CD4-positive, alpha-beta T cell treated with Interleukin-10 for 1 hour (primary cell): Measurements from ENCODE around the gene IL6R.

Source experiments
- DNase-seq: peaks from one replicate; pipeline ENCODE4 v3.0.0-alpha.2; 2020

Gene IL6R

DNA sequence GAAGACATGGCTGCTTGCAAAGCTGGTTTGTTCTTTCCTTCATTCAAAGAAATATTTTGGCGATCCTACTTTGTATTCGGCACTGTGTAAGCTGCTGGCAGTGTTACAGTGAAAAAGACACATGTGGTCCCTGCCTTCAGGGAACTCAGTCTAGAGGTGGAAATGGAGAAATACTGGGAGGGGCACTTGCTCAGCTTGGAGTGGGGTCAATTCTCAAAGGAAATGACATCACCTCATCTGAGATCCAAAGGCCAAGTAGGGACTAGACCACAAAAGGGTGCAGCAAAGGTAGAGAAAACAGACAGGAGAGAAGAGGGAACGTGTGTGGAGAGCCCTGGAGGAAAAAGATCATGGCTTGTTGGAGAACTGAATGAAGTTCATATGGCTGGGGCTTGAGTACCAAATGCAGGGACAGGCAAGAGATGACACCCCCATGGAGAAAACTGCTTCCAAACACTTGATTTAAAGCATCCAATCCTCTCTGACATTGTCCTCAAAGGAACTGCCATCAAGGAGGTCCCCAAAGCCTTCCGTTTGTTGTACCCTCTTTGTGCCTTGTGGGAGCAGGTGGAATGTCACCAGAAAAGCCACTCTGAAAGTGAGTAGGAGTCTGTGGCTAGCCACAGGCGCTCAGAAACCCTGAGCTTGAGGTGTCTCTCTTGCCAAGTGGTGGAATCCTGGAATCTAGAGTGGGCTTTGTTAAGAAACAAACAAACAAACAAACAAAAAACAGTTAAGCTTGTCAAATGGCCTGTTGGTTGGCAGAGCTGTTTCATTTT, 48.6 kb downstream of the IL6R start:
- DNase-seq = no peak

DNA sequence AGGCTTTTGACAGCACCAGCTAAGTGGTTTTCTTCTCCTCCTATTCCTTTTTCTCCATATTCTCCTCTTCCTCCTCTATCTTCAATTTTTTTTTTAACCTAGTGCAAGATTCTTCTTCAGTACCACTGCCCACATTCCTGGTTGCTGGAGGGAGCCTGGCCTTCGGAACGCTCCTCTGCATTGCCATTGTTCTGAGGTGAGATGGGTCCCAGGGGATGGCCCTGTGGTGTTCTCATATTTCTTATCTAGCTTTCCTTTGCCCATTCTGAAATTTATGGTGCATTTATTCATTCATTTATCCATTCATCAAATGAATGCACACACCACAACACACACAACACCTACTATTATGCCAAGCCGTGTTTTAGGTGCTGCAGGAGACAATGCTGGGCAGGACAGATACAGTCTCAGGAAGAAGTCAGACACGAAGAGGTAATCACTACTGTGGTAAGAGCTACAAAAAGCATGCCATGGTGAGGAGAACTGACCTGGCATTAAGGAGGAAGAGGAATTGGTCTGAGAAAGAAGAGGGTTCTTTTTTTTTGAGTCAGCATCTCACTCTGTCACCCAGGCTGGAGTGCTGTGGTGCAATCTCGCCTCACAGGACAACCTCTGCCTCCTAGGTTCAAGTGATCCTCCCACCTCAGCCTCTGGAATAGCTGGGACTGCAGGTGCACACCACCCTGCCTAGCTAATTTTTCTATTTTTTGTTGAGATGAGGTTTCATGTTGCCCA, 49.4 kb downstream of the IL6R start:
- DNase-seq = no peak

DNA sequence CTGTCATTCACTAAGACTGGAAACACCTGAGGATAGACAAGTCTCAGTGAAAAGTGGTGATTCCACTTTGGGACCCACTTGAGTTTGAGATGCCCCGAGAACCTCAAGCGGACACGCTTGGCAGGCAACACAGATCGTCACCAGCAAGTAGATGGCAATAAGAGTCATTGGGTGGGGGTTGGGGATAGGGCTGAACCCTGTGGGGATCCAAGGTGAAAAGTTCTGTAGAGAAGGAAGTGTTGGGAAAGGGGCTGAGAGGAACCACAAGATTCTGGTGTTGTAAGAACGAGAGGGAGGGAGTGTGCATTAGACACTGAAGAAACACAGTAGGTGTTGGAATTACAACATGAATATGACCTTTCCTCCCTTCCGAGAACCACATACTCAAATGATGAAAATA, 51.5 kb downstream of the IL6R start:
- no peak for DNase-seq

DNA sequence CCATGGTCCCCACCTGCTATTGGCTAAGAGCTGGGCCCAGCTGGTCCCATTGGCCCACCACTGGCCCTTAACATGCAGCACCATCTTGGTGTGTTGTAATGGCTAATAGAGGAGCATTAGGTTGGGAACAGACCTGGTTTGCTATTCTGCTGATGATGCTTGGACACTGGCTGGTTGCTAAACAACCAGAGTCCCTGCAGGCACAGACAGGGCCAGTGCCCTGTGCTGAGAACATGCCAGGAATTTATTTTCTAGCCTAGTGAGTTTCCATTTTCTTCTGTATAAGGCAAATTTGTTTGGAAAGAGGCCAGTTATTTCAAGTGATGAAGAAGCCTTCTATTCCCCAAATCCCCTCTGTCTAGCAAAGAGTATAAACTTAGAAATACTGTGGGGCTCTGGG, 53.9 kb downstream of the IL6R start:
- no peak for DNase-seq

DNA sequence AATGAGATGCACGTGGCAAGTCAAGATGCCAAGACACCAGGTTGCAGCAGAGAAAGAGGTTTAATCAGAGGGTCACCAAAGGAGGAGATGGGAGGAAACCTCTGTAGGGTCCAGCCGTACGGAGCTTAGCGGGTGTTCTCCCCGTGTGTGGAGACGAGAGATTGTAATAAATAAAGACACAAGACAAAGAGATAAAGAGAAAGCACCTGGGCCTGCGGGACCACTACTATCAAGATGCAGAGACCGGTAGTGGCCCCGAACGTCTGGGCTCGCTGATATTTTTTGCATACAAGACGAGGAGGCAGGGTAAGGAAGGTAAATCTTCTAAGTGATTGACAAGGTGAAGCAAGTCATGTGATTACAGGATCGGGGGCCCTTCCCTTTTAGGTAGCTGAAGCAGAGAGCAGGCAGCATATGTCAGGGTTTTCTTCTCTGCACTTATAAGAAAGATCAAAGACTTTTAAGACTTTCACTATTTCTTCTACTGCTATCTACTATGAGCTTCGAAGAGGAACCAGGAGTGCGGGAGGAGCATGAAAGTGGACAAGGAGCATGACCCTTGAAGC, 55.6 kb downstream of the IL6R start:
- DNase-seq = no peak

DNA sequence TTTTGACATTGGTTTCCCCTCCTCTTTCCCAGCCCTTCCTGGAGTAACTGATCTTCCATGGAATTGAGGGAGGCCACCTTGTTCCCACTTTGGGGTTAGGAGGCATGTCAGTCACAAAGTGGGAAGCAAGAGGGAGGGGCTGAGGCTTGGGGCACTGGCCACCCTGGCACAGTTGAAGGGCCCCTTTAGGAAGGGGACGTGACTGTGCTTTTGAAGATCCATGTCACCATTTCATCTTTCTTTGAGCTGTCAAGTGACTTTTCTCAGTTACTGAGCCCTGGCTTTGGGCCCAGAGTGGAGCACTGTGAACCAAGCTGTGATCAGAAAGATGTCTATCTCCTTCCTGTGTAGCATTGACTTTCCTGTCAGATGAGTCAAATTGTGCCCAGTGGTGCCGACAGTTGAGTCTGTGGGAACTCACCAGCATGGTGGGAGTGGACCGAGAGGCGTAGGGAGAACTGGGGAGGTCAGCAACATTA, 58.4 kb downstream of the IL6R start:
- DNase-seq = peak; percentile 77

DNA sequence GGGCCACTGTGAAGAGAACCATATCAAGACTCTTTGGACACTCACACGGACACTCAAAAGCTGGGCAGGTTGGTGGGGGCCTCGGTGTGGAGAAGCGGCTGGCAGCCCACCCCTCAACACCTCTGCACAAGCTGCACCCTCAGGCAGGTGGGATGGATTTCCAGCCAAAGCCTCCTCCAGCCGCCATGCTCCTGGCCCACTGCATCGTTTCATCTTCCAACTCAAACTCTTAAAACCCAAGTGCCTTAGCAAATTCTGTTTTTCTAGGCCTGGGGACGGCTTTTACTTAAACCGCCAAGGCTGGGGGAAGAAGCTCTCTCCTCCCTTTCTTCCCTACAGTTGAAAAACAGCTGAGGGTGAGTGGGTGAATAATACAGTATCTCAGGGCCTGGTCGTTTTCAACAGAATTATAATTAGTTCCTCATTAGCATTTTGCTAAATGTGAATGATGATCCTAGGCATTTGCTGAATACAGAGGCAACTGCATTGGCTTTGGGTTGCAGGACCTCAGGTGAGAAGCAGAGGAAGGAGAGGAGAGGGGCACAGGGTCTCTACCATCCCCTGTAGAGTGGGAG, 60.6 kb downstream of the IL6R start:
- DNase-seq = no peak

DNA sequence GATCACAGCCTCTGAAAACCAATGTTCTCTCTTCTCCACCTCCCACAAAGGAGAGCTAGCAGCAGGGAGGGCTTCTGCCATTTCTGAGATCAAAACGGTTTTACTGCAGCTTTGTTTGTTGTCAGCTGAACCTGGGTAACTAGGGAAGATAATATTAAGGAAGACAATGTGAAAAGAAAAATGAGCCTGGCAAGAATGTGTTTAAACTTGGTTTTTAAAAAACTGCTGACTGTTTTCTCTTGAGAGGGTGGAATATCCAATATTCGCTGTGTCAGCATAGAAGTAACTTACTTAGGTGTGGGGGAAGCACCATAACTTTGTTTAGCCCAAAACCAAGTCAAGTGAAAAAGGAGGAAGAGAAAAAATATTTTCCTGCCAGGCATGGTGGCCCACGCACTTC, 61.1 kb downstream of the IL6R start:
- peak; percentile 10 for DNase-seq

DNA sequence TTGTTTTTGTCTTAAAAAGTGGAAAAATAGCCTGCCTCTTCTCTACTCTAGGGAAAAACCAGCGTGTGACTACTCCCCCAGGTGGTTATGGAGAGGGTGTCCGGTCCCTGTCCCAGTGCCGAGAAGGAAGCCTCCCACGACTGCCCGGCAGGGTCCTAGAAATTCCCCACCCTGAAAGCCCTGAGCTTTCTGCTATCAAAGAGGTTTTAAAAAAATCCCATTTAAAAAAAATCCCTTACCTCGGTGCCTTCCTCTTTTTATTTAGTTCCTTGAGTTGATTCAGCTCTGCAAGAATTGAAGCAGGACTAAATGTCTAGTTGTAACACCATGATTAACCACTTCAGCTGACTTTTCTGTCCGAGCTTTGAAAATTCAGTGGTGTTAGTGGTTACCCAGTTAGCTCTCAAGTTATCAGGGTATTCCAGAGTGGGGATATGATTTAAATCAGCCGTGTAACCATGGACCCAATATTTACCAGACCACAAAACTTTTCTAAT, 61.8 kb downstream of the IL6R start:
- no peak for DNase-seq

DNA sequence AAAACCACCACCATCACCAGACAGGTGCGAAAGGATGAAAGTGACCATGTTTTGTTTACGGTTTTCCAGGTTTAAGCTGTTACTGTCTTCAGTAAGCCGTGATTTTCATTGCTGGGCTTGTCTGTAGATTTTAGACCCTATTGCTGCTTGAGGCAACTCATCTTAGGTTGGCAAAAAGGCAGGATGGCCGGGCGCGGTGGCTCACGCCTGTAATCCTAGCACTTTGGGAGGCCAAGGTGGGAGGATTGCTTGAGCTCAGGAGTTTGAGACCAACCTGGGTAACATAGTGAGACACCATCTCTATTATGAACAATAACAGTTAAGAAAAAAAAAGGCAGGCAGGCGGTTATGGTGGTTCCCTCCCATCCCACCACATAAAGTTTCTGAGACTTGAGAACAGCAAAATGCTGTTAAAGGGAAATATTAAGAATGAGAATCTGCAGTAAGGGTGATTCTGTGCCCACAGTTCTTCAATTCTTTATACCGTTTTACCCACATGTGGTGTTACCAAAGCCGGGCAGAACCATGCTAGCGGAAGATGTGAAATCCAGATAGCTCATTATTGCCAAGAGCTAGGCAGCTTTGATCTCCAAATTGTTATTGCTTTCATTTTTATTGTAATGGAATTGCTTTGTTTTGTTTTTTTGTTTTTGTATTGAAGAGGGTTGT, 62.4 kb downstream of the IL6R start:
- DNase-seq = peak; percentile 38

DNA sequence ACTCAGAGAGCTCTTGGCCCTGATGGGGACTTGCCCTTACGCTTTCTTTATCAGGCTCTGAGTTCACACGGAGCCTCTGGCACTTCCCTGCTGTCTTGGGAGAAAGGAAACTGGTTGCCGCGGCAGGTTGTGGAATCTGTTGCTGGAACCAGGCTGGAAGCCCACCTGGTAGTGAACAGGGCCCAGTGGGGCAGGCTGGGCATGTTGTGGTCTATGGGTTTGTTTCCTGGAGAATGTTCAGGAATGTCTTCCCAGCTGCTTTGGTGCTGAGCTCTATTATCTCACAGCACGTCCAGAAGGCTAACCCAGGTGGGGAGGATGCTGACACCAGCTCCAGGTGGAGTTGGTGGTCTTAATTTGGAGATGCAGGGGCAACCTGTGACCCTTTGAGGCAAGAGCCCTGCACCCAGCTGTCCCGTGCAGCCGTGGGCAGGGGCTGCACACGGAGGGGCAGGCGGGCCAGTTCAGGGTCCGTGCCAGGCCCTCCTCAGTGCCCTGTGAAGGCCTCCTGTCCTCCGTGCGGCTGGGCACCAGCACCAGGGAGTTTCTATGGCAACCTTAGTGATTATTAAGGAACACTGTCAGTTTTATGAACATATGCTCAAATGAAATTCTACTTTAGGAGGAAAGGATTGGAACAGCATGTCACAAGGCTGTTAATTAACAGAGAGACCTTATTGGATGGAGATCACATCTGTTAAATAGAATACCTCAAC, 63.5 kb downstream of the IL6R start:
- DNase-seq = no peak

DNA sequence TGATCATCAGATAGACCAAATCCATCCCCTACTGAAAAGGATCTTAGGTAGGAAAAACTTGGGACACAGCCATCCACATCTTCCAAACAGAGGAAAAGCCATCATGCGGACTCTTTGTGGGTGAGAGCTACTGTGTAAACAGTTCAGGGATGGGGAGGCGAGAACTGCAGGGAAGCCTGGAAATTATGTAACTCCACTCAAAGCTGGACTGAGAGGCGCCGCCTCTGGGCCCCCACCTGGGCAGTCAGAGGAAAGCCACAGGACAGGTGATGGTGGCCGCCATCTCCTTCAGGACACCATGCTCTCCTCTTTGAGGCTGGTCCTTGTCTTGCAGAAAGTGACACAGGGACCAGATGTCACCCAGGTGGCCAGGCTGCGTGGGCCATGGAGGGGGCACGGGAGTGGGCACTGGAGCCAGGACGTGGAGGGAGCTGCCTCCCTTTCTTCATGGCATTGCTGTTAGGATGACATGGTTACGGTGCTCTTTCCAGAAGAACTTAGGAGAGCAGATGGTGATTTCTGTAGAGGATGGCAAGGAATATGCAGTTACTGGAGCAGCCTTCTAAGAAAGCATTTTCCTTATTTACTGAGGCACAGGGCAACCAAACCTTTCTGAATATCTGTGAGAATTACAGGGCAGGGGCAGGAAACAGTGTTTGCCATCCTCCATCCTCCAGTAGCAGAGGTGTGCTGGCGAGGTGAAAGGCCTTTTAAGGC, 64.9 kb downstream of the IL6R start:
- DNase-seq = no peak

DNA sequence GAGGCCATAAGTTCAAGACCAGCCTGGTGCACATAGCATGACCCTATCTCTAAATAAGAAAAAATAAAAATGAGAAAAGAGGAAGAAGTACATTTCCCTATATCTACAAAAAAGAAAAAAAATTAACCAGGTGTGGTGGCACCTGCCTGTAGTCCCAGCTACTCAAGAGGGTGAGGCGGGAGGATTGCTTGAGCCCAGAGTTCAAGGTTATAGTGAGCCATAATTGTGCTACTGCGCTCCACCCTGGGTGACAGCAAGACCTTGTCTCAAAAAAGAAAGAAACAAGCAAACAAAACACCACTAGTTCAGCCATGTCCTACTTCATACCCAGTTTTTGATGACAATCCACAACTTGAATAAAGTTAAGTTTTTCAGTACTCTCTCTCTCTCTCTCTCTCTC, 66.2 kb downstream of the IL6R start:
- DNase-seq = no peak

DNA sequence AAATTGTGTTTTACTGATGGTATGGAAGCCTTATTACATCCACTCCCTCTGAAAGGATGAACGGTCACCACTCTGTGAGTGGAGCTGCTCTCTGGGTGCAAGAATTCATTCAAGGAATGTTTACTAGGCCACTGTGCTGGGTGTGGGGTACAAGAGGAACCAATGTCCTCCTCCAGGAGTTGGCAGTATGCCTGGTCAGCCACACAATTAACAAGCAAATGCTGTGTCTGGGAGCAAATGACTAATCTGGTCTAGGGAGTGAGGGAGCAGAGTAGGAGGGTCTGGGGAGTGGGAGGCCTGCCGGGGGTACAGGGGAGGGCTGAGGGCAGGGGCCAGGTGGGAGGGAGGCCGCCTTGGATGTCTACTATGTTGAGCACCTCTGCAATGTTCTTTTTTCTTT, 69.7 kb downstream of the IL6R start:
- no peak for DNase-seq

DNA sequence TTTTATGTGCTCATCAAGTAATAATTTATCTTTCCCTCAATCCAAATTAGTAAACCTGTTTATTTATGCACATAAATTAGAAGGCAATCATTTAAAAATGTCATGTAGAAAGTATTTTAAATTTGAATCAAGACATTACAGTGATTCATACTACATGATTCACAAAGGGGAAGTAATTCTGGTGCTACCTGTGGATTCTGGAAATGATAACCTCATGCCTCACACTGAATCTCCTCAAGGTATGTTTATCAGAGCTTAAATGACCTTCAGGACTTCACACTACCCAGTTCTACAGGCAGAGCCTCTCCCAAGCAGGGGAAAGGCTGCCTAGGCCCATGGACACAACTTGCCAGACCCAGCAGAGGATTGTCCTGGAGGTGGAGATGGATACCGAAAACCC, 71.6 kb downstream of the IL6R start:
- no peak for DNase-seq

DNA sequence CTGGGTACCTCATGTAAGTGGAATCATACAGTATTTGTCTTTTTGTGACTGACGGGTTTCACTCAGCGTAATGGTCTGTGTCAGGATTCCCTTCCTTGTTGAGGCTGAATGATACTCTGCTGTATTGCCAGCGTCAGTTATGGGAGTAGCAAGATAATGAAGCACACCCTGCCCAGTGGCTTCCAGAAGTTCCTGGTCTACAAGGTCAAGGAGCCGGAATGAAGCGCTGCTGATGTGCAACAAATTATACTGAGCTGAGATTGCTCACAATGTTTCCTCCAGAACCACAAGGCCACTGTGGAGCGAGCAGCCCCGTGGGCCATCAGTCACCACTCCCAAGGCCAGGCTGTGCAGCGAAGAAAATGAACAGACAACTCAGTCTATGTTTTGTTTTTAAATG, 72.9 kb downstream of the IL6R start:
- DNase-seq = no peak

DNA sequence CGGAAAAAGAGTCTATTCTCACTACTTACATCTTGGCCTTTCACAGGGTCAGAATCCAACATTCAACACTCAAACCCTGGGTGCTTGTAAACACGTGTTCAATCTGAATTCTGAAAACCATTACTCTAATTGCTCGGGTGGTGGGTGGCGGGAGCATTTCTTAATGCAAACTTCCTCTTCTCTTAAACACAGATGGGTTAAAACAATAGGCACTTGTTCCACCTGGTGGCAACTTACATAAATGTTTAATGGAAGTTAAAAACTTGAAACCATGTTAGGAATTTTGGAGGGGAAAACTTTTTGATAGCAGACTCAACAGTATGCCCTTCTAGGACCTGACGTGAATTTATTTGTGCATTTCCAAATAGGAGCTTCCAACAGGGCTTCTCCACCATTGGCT, 73.5 kb downstream of the IL6R start:
- DNase-seq = peak; percentile 36

DNA sequence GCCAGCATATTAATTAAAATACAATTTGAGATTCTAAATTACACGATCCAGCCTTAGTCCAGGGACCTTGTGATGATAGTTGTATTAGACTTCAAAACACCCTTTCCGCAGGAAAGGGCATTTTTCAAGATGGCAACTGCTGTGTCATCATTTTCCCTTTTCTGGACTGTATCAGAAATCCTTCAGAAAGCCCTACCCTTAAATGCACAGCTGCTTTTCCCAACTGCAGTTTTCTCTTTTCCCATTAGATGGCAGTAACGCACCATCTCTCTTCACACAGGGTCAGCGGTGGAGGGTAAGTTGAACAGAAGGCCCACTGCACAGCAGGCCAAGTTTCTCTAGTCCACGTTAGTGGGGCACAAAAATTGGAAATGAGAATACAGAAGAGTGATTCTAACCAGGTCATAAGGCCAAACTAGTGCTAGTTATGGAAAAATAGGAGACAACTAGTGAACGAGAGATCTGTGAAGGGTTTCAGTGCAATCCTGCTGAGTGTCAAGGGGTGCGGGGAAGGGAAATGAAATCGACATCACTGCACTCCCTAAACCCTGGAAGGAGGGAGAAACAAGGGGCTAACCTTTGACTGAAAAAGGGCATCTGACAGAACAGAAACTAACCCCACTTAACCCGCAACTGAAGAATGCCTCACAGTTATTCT, 74.8 kb downstream of the IL6R start:
- peak; percentile 83 for DNase-seq

DNA sequence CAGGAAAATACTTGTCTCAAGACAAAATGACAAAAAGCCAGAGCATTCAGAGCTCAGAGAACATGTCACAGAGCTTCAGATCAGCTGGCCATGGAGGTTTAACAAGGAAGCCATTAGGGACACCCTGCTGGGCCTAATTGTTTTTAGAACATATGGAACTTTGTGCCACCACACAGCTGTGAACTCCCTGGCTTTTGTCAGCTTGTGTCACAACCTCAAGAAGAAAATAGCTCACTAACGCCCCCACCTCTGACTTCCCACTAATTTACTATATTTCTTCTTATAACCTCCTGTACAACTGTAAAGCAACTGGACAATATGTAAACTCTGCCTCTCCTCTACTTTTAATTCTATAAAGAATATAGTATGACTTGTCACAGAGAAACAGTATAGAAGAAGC, 75.9 kb downstream of the IL6R start:
- DNase-seq = no peak

DNA sequence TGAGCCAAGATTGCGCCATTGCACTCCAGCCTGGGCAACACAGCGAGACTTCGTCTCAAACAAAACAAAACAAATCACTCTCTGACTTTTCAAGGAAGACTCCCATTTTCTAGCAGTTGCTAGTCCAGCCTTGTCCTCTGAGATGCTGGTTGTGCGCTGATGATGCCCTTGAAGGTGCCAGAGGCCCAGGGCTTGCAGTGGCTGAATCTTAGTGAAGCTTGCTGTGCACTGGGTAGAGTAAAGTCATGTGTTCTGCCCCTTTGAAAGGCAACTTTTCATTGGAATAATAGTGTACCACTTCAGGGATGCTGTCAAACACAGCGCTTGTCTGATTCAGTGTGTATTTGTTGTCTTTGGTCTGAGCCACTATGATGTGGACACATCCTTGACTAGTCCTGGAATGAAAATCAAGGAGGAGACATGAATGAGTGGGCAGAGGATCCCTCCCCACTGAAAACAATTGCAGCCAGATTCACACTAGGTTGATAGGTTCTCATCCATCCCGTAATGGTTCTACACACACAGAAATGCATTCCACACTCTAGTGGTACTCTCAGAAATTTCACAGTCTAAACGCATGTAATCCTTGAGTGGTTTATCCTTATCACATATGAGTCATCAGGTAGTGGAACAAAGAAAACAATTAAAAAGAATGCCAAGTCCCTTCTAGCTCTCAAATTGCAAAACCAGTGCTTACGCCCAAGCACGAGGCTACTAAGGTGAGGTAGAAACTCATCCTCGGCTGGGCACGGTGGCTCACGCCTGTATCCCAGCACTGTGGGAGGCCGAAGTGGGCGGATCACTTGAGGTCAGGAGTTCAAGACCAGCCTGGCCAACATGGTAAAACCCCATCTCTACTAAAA, 79.0 kb downstream of the IL6R start:
- DNase-seq = no peak
